SK-N-SH (cell line): ENCODE measurements around the gene EFCAB7. TPM values are rescaled to one million over a fixed set of nuclear protein-coding genes. Genes with fewer than 3 reads are reported as not detected.

Source experiments
- CTCF ChIA-PET: fragments of 300-600, 350-600 bp; formaldehyde crosslinking; extraction: SDS; loops from one replicate; lab custom pipeline; 2021; lab: Yijun Ruan, JAX
- POLR2A ChIA-PET: fragments of 350-600 bp; sonication (Branson Sonifier 250); formaldehyde crosslinking; extraction: SDS; loops from one replicate; lab custom pipeline; 2020; ENCODE audit warnings: antibody characterized with exemption, inconsistent platforms; lab: Yijun Ruan, JAX
- DNase-seq: peaks from one replicate; pipeline ENCODE4 v3.0.0; 2012
- H2AFZ ChIP-seq: fragments of 200-600 bp; sonication (generic); 2 replicates; pipeline ENCODE4 v1.8.1; 2016; ENCODE audit warnings: antibody characterized with exemption, mild to moderate bottlenecking, low read depth
- H3F3A ChIP-seq: fragments of 200-600 bp; sonication (generic); replicated peaks from 2 replicates; pipeline ENCODE3; 2016; ENCODE audit warnings: antibody characterized with exemption, mild to moderate bottlenecking; ENCODE audit not compliant: insufficient read depth
- H3K27ac ChIP-seq, 2 experiments: fragments of 200-500 bp in 1 of 2; fragments of 200-600 bp in 1 of 2; sonication (Bioruptor generic) in 1 of 2; sonication (generic), shearing (Covaris generic) in 1 of 2; 2 replicates each; pipeline versions ENCODE4 v1.5.1 to v1.6.1; 2014 to 2016; ENCODE audit warnings: low read depth in 2 of 2, inconsistent platforms in 1 of 2, low read length in 1 of 2, mild to moderate bottlenecking in 1 of 2, mixed read lengths in 1 of 2
- H3K27me3 ChIP-seq: fragments of 200-600 bp; sonication (generic), shearing (Covaris generic); 2 replicates; pipeline ENCODE4 v1.6.1; 2016; ENCODE audit warnings: mixed run types; ENCODE audit not compliant: insufficient read depth
- H3K36me3 ChIP-seq, 2 experiments: fragments of 200-500 bp in 1 of 2; fragments of 200-600 bp in 1 of 2; sonication (Bioruptor generic) in 1 of 2; sonication (generic) in 1 of 2; replicated peaks in 1 of 2; 2 replicates each; pipeline versions ENCODE3 to v1.5.1; 2014 to 2016; ENCODE audit warnings: low read length in 1 of 2, mild to moderate bottlenecking in 1 of 2; ENCODE audit not compliant: insufficient read depth in 2 of 2, control insufficient read depth in 1 of 2
- H3K4me1 ChIP-seq, 2 experiments: fragments of 200-500 bp in 1 of 2; fragments of 200-600 bp in 1 of 2; sonication (Bioruptor generic) in 1 of 2; sonication (generic), shearing (Covaris generic) in 1 of 2; 2 replicates each; pipeline versions ENCODE4 v1.5.1 to v1.6.1; 2014 to 2016; ENCODE audit warnings: low read depth in 1 of 2, low read length in 1 of 2, mixed run types in 1 of 2; ENCODE audit not compliant: insufficient read depth in 2 of 2, control insufficient read depth in 1 of 2
- H3K4me2 ChIP-seq: fragments of 200-600 bp; sonication (generic), shearing (Covaris generic); 2 replicates; pipeline ENCODE4 v1.6.1; 2017; ENCODE audit warnings: mixed run types
- H3K4me3 ChIP-seq, 2 experiments: fragments of 200-500 bp in 1 of 2; fragments of 200-600 bp in 1 of 2; sonication (Bioruptor generic) in 1 of 2; sonication (generic), shearing (Covaris generic) in 1 of 2; 2 replicates each; pipeline versions ENCODE4 v1.5.1 to v1.8.1; 2014 to 2016; ENCODE audit warnings: low read depth in 2 of 2, inconsistent platforms in 1 of 2, low read length in 1 of 2, mild to moderate bottlenecking in 1 of 2, mixed read lengths in 1 of 2, moderate library complexity in 1 of 2
- H3K79me2 ChIP-seq: fragments of 200-600 bp; sonication (generic); 2 replicates; pipeline ENCODE4 v1.8.1; 2017; ENCODE audit warnings: mild to moderate bottlenecking; ENCODE audit not compliant: insufficient read depth
- H3K9ac ChIP-seq: fragments of 200-600 bp; sonication (generic); 2 replicates; pipeline ENCODE4 v1.6.1; 2017; ENCODE audit warnings: mixed run types
- H3K9me2 ChIP-seq: fragments of 200-600 bp; sonication (generic); 2 replicates; pipeline ENCODE4 v1.6.1; 2017; ENCODE audit warnings: mixed run types
- H3K9me3 ChIP-seq: fragments of 200-600 bp; sonication (generic); 2 replicates; pipeline ENCODE4 v1.6.1; 2017; ENCODE audit warnings: mixed run types, mild to moderate bottlenecking, moderate library complexity
- H4K20me1 ChIP-seq: fragments of 200-600 bp; sonication (generic); 2 replicates; pipeline ENCODE4 v1.6.1; 2017; ENCODE audit warnings: mild to moderate bottlenecking, mixed run types; ENCODE audit not compliant: insufficient read depth
- ELF1 ChIP-seq: IDR thresholded peaks from 2 replicates; pipeline ENCODE4 v1.4.0; 2012
- EP300 ChIP-seq, 2 experiments: IDR thresholded peaks; 2 replicates each; pipeline versions ENCODE4 v1.4.0 to v1.6.1; 2012; ENCODE audit warnings: borderline replicate concordance in 1 of 2, low read depth in 1 of 2, low read length in 1 of 2
- EZH2phosphoT487 ChIP-seq: fragments of 200-600 bp; sonication (generic); IDR thresholded peaks from 2 replicates; pipeline ENCODE4 v1.6.1; 2017; ENCODE audit warnings: low read depth, mixed run types, mild to moderate bottlenecking, antibody characterized with exemption, moderate library complexity, borderline replicate concordance
- FOSL2 ChIP-seq: IDR thresholded peaks from 2 replicates; pipeline ENCODE4 v1.4.0; 2012; ENCODE audit warnings: low read depth, mild to moderate bottlenecking, moderate library complexity, borderline replicate concordance
- GABPA ChIP-seq: IDR thresholded peaks from 2 replicates; pipeline ENCODE4 v1.4.0; 2012; ENCODE audit warnings: low read depth, mild to moderate bottlenecking
- JUND ChIP-seq: IDR thresholded peaks from 2 replicates; pipeline ENCODE4 v1.4.0; 2012
- MEF2A ChIP-seq: IDR thresholded peaks from 2 replicates; pipeline ENCODE4 v1.4.0; 2012; ENCODE audit warnings: low read depth, borderline replicate concordance
- MXI1 ChIP-seq: IDR thresholded peaks from 2 replicates; pipeline ENCODE4 v1.6.1; 2012; ENCODE audit warnings: mild to moderate bottlenecking, low read depth, low read length, improper control_type of control experiment
- PBX3 ChIP-seq: IDR thresholded peaks from 2 replicates; pipeline ENCODE4; 2012
- RCOR1 ChIP-seq: fragments of 150-350 bp; IDR thresholded peaks from 2 replicates; pipeline ENCODE4 v1.6.1; 2017; ENCODE audit warnings: antibody characterized with exemption, low read length
- SMC3 ChIP-seq: IDR thresholded peaks from 2 replicates; pipeline ENCODE4 v1.6.1; 2012; ENCODE audit warnings: low read depth, low read length, improper control_type of control experiment
- TAF1 ChIP-seq: IDR thresholded peaks from 2 replicates; pipeline ENCODE4 v1.6.1; 2012; ENCODE audit warnings: low read depth, mild to moderate bottlenecking, low read length, moderate library complexity, borderline replicate concordance
- TCF12 ChIP-seq: IDR thresholded peaks from 2 replicates; pipeline ENCODE4 v1.4.0; 2012
- ZBTB33 ChIP-seq: IDR thresholded peaks from 2 replicates; pipeline ENCODE4 v1.4.0; 2012; ENCODE audit warnings: low read depth, borderline replicate concordance
- WGBS: methylation state at CpG from one replicate; pipeline ENCODE4 v1.1.6; 2017; ENCODE audit warnings: low lambda C conversion rate; 5-methylcytosine and 5-hydroxymethylcytosine counted together
- polyA plus RNA-seq, 3 experiments: library from polyadenylated mRNA; depleted of rRNA; stranded (reverse); fragments of >200 nt; gene quantifications; 2 replicates each; pipeline ENCODE4 v1.2.3, GENCODE V29; 2012
- TF ChIP-seq, protein P1 (sequence below): fragments of 150-350 bp; IDR thresholded peaks from 2 replicates; pipeline ENCODE4 v1.6.1; 2017; ENCODE audit warnings: antibody characterized with exemption, low read length, low read depth, borderline replicate concordance
- TF ChIP-seq, protein P2 (sequence below): fragments of 200-600 bp; sonication (generic); IDR thresholded peaks from 2 replicates; pipeline ENCODE4 v1.6.1; 2017; ENCODE audit warnings: antibody characterized with exemption, mild to moderate bottlenecking, moderate library complexity
- TF ChIP-seq, protein P3 (sequence below): fragments of 150-350 bp; IDR thresholded peaks from 2 replicates; pipeline ENCODE4 v1.6.1; 2016; ENCODE audit warnings: mild to moderate bottlenecking, low read depth, low read length

EFCAB7 gene
- polyA plus RNA-seq, 1 of the 3 experiments (the other 2 are of a cell fraction), result 2.4 TPM

GRCh38 chr1:63532727-63533126 is 9.4 kb downstream of the EFCAB7 start (continued):
- TF ChIP-seq, protein P1, sequence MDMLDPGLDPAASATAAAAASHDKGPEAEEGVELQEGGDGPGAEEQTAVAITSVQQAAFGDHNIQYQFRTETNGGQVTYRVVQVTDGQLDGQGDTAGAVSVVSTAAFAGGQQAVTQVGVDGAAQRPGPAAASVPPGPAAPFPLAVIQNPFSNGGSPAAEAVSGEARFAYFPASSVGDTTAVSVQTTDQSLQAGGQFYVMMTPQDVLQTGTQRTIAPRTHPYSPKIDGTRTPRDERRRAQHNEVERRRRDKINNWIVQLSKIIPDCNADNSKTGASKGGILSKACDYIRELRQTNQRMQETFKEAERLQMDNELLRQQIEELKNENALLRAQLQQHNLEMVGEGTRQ, result no peak

DNA sequence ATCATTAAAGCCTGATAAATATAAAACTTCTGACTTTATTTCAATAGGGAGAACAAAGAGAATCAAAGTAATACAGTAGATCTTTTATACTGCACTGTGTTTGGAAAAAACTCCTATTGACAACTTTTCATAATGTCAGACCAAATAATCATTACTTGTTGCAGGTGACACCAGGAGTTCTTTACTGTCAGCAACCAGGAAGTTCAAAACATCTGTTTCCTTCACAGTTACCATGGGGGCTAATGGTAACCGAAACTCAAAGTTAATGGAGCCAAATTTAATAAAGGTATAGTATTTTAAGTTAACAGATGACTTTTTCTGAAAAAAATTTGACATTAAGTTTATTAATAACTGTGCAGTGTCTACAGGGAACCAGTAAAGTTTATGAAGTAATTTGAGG is 10.6 kb downstream of the EFCAB7 start:
- Histone ChIP-seq H3K79me2 (no peaks in the 10 kb centered on the region), H3K4me3 (no peak overlapping the region), H3K9me3 (no peaks in the 10 kb centered on the region), H3K9ac (no peak overlapping the region), H2AFZ (no peak overlapping the region), H3K4me2 (no peak overlapping the region), H4K20me1 (no peaks in the 10 kb centered on the region), H3K27me3 (no peaks in the 10 kb centered on the region), H3K9me2 (no peaks in the 10 kb centered on the region), H3K4me1 (no peaks in the 10 kb centered on the region), H3K27ac (no peak overlapping the region), H3K36me3 (peaks cover 32 to 43% of the 10 kb centered on the region in 2 experiments), H3F3A (peaks cover 7% of the 10 kb centered on the region)
- ChIA-PET POLR2A (no interaction called here), CTCF (interaction anchor here (1.5 kb wide), 1 partner anchor 207 kb away, joined by 3 read pairs; no protein-coding TSS in a partner anchor)
- DNase-seq, result no peak
- TF ChIP-seq MXI1 (no peak), ZBTB33 (no peak), ELF1 (no peak)
- WGBS, result 89% methylated on average over 1 of the region's 1 CpG

DNA sequence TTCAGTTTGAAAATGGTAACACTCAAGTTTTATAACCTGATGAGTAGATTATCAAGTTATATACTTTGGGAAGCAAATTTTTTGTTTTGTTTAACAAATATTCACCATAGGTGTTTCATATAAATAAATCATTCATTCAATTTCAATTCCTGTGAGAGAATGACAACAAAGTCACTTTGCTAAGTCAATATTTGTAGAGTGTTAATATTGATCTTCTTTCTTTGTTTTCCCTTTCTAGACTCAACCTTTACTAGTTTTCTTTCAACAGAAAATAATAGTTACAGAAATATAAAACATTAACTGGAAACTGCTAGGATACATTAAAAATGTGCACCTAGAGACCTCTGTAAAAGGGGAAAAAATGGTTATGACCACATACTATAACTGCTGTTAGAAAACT is 11.1 kb downstream of the EFCAB7 start:
- H3K9me2 ChIP-seq, result no peaks in the 10 kb centered on the region
- no peak overlapping the region for H3K4me3 ChIP-seq
- H3K4me1 ChIP-seq, result no peaks in the 10 kb centered on the region
- H2AFZ ChIP-seq, result no peak overlapping the region
- ChIA-PET POLR2A (no interaction called here), CTCF (interaction anchor here (1.5 kb wide), 1 partner anchor 207 kb away, joined by 3 read pairs; no protein-coding TSS in a partner anchor)
- H3K27ac ChIP-seq, result no peak overlapping the region
- H3F3A ChIP-seq, result peaks cover 7% of the 10 kb centered on the region
- peaks cover 32 to 42% of the 10 kb centered on the region in 2 experiments for H3K36me3 ChIP-seq
- no peaks in the 10 kb centered on the region for H3K9me3 ChIP-seq
- no peaks in the 10 kb centered on the region for H3K27me3 ChIP-seq
- TF ChIP-seq PBX3, result no peak
- no peak for TF ChIP-seq TCF12
- no peak for TF ChIP-seq TAF1
- TF ChIP-seq, protein P2, sequence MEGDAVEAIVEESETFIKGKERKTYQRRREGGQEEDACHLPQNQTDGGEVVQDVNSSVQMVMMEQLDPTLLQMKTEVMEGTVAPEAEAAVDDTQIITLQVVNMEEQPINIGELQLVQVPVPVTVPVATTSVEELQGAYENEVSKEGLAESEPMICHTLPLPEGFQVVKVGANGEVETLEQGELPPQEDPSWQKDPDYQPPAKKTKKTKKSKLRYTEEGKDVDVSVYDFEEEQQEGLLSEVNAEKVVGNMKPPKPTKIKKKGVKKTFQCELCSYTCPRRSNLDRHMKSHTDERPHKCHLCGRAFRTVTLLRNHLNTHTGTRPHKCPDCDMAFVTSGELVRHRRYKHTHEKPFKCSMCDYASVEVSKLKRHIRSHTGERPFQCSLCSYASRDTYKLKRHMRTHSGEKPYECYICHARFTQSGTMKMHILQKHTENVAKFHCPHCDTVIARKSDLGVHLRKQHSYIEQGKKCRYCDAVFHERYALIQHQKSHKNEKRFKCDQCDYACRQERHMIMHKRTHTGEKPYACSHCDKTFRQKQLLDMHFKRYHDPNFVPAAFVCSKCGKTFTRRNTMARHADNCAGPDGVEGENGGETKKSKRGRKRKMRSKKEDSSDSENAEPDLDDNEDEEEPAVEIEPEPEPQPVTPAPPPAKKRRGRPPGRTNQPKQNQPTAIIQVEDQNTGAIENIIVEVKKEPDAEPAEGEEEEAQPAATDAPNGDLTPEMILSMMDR, result no peak
- TF ChIP-seq, protein P3, sequence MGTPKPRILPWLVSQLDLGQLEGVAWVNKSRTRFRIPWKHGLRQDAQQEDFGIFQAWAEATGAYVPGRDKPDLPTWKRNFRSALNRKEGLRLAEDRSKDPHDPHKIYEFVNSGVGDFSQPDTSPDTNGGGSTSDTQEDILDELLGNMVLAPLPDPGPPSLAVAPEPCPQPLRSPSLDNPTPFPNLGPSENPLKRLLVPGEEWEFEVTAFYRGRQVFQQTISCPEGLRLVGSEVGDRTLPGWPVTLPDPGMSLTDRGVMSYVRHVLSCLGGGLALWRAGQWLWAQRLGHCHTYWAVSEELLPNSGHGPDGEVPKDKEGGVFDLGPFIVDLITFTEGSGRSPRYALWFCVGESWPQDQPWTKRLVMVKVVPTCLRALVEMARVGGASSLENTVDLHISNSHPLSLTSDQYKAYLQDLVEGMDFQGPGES, result no peak
- no peak for TF ChIP-seq GABPA
- TF ChIP-seq SMC3, result no peak
- TF ChIP-seq EZH2phosphoT487, result no peak
- no peak for TF ChIP-seq MEF2A
- TF ChIP-seq JUND, result no peak
- TF ChIP-seq EP300 (IDR thresholded peaks at IDR 0.05; ENCODE audit: borderline replicate concordance in 1 of 2, low read depth in 1 of 2, low read length in 1 of 2), result no peak
- TF ChIP-seq FOSL2, result no peak
- no peak for TF ChIP-seq RCOR1
- H3K79me2 ChIP-seq, result no peaks in the 10 kb centered on the region
- H4K20me1 ChIP-seq, result no peaks in the 10 kb centered on the region
- DNase-seq, result no peak
- no peak overlapping the region for H3K4me2 ChIP-seq
- no peak overlapping the region for H3K9ac ChIP-seq
